ENCODE results near the gene DLG2. TPM values are rescaled to one million over a fixed set of nuclear protein-coding genes. Genes with fewer than 3 reads are reported as not detected.
"Not testable (repeated sequence)": the region's sequence is repeated elsewhere in the genome, so short reads cannot be mapped to it uniquely, and the experiment has no call there.

Gene DLG2
- polyA plus RNA-seq, 1 experiment, result 0.68 TPM

DNA sequence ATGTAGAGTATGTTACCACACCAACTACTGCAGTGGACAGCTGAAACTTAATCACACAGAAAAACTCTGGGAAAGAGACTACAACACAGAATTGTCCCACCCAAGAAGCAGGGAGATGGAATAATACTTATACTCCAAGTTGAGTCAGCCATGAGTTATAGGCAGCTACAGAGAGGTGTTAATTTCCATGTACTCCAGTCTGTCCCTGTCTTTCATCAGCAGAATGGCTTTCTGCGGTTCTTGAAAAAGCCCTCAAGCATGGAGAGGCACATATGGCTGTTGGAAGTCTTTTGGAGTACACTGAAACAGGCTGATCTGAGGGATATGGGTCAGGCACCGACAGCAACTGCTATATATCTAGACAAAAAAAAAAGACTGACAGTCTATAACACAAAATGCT lies 219.5 kb downstream of the DLG2 start:
- CTCF ChIA-PET, result no interaction called here
- no peak overlapping the region for H3K27ac ChIP-seq (ENCODE audit: low read depth, low read length)
- no peaks in the 10 kb centered on the region for H3K27me3 ChIP-seq (ENCODE audit: control insufficient read depth, insufficient read depth, low read length)
- no peak overlapping the region for H3K4me3 ChIP-seq (ENCODE audit: low read depth, low read length)
- TF ChIP-seq CTCF (IDR thresholded peaks at IDR 0.05; ENCODE audit: low read depth, low read length), result no peak
- no peak for DNase-seq (ENCODE audit: low read depth, low spot score)
- POLR2A ChIA-PET, result no interaction called here
- H3K9me3 ChIP-seq (ENCODE audit: control insufficient read depth, insufficient read depth, low read length), result no peaks in the 10 kb centered on the region

- DNase-seq (ENCODE audit: low read depth, low spot score), result no peak
- ChIA-PET CTCF (no interaction called here), POLR2A (no interaction called here)
- no peak overlapping the region for H3K4me3 ChIP-seq (ENCODE audit: low read depth, low read length)
- no peak for TF ChIP-seq CTCF (IDR thresholded peaks at IDR 0.05; ENCODE audit: low read depth, low read length)
- H3K27ac ChIP-seq (ENCODE audit: low read depth, low read length), result no peak overlapping the region
- H3K9me3 ChIP-seq (ENCODE audit: control insufficient read depth, insufficient read depth, low read length), result no peaks in the 10 kb centered on the region
- H3K27me3 ChIP-seq (ENCODE audit: control insufficient read depth, insufficient read depth, low read length), result no peaks in the 10 kb centered on the region
These were observed 220.3 kb downstream of the DLG2 start for GRCh38 chr11:85406841-85407240.

GRCh38 chr11:85406316-85406715 lies 220.8 kb downstream of the DLG2 start:
- no peaks in the 10 kb centered on the region for H3K9me3 ChIP-seq (ENCODE audit: control insufficient read depth, insufficient read depth, low read length)
- no peaks in the 10 kb centered on the region for H3K27me3 ChIP-seq (ENCODE audit: control insufficient read depth, insufficient read depth, low read length)
- TF ChIP-seq CTCF (IDR thresholded peaks at IDR 0.05; ENCODE audit: low read depth, low read length), result no peak
- no peak overlapping the region for H3K27ac ChIP-seq (ENCODE audit: low read depth, low read length)
- ChIA-PET CTCF (no interaction called here), POLR2A (no interaction called here)
- DNase-seq (ENCODE audit: low read depth, low spot score), result no peak
- H3K4me3 ChIP-seq (ENCODE audit: low read depth, low read length), result no peak overlapping the region

GRCh38 chr11:85395515-85396055 lies 231.6 kb downstream of the DLG2 start:
- CTCF ChIA-PET; DNase-seq (ENCODE audit: low read depth, low spot score); H3K4me3 ChIP-seq (ENCODE audit: low read depth, low read length); H3K27ac ChIP-seq (ENCODE audit: low read depth, low read length); H3K9me3 ChIP-seq (ENCODE audit: control insufficient read depth, insufficient read depth, low read length); POLR2A ChIA-PET; H3K27me3 ChIP-seq (ENCODE audit: control insufficient read depth, insufficient read depth, low read length): not testable (repeated sequence)

GRCh38 chr11:85394283-85394682 lies 232.9 kb downstream of the DLG2 start:
- ChIA-PET POLR2A (no interaction called here), CTCF (no interaction called here)
- DNase-seq (ENCODE audit: low read depth, low spot score), result no peak
- no peak overlapping the region for H3K4me3 ChIP-seq (ENCODE audit: low read depth, low read length)
- no peak overlapping the region for H3K27ac ChIP-seq (ENCODE audit: low read depth, low read length)
- no peaks in the 10 kb centered on the region for H3K9me3 ChIP-seq (ENCODE audit: control insufficient read depth, insufficient read depth, low read length)
- no peak for TF ChIP-seq CTCF (IDR thresholded peaks at IDR 0.05; ENCODE audit: low read depth, low read length)
- H3K27me3 ChIP-seq (ENCODE audit: control insufficient read depth, insufficient read depth, low read length), result no peaks in the 10 kb centered on the region

DNA sequence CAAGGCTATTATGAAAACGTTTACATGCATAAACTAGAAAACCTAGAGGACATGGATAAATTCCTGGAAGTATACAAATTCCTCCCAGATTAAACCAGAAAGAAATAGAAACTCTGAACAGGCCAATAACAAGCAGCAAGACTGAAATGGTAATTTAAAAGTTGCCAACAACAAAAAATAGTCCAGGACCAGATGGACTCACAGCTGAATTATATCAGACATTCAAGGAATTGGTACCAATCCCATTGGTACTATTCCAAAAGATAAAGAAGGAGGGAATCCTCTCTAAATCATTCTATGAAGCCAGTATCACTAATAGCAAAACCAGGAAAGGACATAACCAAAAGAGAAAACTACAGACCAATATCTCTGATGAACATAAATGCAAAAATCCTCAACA lies 236.0 kb downstream of the DLG2 start:
- no peak for TF ChIP-seq CTCF (IDR thresholded peaks at IDR 0.05; ENCODE audit: low read depth, low read length)
- Histone ChIP-seq H3K27me3 (ENCODE audit: control insufficient read depth, insufficient read depth, low read length) (no peaks in the 10 kb centered on the region), H3K9me3 (ENCODE audit: control insufficient read depth, insufficient read depth, low read length) (no peaks in the 10 kb centered on the region), H3K27ac (ENCODE audit: low read depth, low read length) (no peak overlapping the region), H3K4me3 (ENCODE audit: low read depth, low read length) (no peak overlapping the region)
- no peak for DNase-seq (ENCODE audit: low read depth, low spot score)
- ChIA-PET CTCF (interaction anchor here (0.8 kb wide), 1 partner anchor 610 kb away, joined by 3 read pairs; no protein-coding TSS in a partner anchor), POLR2A (no interaction called here)
